ENCODE measurements around the gene KLF15.

- TF ChIP-seq CTCF (IDR thresholded peaks at IDR 0.05) (no peak), EP300 (IDR thresholded peaks at IDR 0.05) (no peak)
Measured at GRCh38 chr3:126293370-126294082, 63.7 kb downstream of the KLF15 start.
